Measurements from ENCODE around the gene MMP14. TPM values are rescaled to one million over a fixed set of nuclear protein-coding genes. Genes with fewer than 3 reads are reported as not detected.

The MMP14 gene
- total and polyA plus RNA-seq, 2 of the 13 experiments (the other 11 are each of a cell fraction or from before 2014, with no cell fraction given): 5.2 to 9.8 TPM

GRCh38 chr14:22822016-22822570 lies 14.3 kb upstream of the MMP14 start:
- peak overlapping the region; percentile 60 for H3K4me2 ChIP-seq (ENCODE audit: low read depth, low read length)
- no peak overlapping the region for H3K9ac ChIP-seq (ENCODE audit: insufficient read depth, low read depth, low read length)
- H3K9me3 ChIP-seq (ENCODE audit: low read length): no peaks in the 10 kb centered on the region
- in situ Hi-C loops (cut with HindIII; ENCODE audit: extremely low pct_ligation_motif_present, low pct_unique_long_range_greater_than_20kb) (loop anchor here (5.0 kb wide), 1 partner anchor 80 kb away; no protein-coding TSS in a partner anchor), intact Hi-C loops (cut with micrococcal nuclease; ENCODE audit: unreplicated experiment) (no loop called here)
- H4K20me1 ChIP-seq (ENCODE audit: insufficient read depth, low read length): no peaks in the 10 kb centered on the region
- H3K4me3 ChIP-seq (replicated peaks in 1 of 3; ENCODE audit: insufficient read depth in 1 of 3, low read depth in 2 of 3, low read length in 3 of 3): peak overlapping the region in 1 of 3 experiments; percentile 30; a peak in 1 of 6 replicates
- H3K79me2 ChIP-seq (ENCODE audit: insufficient read depth, low read length): no peaks in the 10 kb centered on the region
- no peaks in the 10 kb centered on the region for H3K36me3 ChIP-seq (replicated peaks in 1 of 2; ENCODE audit: control insufficient read depth in 1 of 2, insufficient read depth in 2 of 2, low read length in 2 of 2)
- no peak for ATAC-seq
- WGBS (ENCODE audit: low lambda C conversion rate): 86% methylated on average over 32 of the region's 32 CpGs
- POLR2A ChIA-PET: interaction anchor here (0.6 to 5.0 kb wide), 22 partner anchors 8 to 263 kb away, joined by 3 to 29 read pairs (median 6); partner anchors contain the start of genes DAD1, HAUS4, MMP14 and OXA1L
- no TSS peak for BruUV-seq (replicated peaks)
- 0 out of 5 replicates have a peak, but pooled peaks cover 0 to 3% of the 10 kb centered on the region in 2 experiments for H3K27me3 ChIP-seq (ENCODE audit: control insufficient read depth in 1 of 2, insufficient read depth in 2 of 2, low read length in 2 of 2)
- H2AFZ ChIP-seq (ENCODE audit: low read length): no peak overlapping the region
- DNase-seq (ENCODE audit: low spot score): no peak
- H3K4me1 ChIP-seq (ENCODE audit: insufficient read depth, low read length): peaks cover 67% of the 10 kb centered on the region
- no peak for FAIRE-seq
- H3K27ac ChIP-seq (ENCODE audit: extremely low read length, insufficient read depth, low read length): no peak overlapping the region
- CTCF ChIA-PET (ENCODE audit: low intra/inter-chr PET ratio, low total read pairs): interaction anchor here (1.0 to 6.1 kb wide), 10 partner anchors 15 to 265 kb away, joined by 3 to 141 read pairs (median 5); no protein-coding TSS in a partner anchor
- TF ChIP-seq U2AF1 (optimal IDR thresholded peaks at IDR 0.05; ENCODE audit: low read depth, low read length): no peak
- TF ChIP-seq ZNF576 (CRISPR knock-in tag; IDR thresholded peaks at IDR 0.05): 0 out of 2 replicates have a peak, but pooled peaks have one; percentile 12
- no peak for TF ChIP-seq ZNF460 (CRISPR knock-in tag; IDR thresholded peaks at IDR 0.05; ENCODE audit: borderline replicate concordance)
- TF ChIP-seq NFYB (CRISPR knock-in tag; IDR thresholded peaks at IDR 0.05): no peak
- no peak for TF ChIP-seq RBAK (CRISPR knock-in tag; IDR thresholded peaks at IDR 0.05)
- no peak for TF ChIP-seq BRD4 (CRISPR knock-in tag; IDR thresholded peaks at IDR 0.05)
- peak; percentile 5; the same call in 1 of the 2 replicates for TF ChIP-seq ARID4A (CRISPR knock-in tag; IDR thresholded peaks at IDR 0.05; ENCODE audit: borderline replicate concordance)
- TF ChIP-seq MLX (CRISPR knock-in tag; IDR thresholded peaks at IDR 0.05): no peak
- no peak for TF ChIP-seq PHF5A (CRISPR knock-in tag; IDR thresholded peaks at IDR 0.05; ENCODE audit: low read depth, unreplicated experiment)
- TF ChIP-seq HIVEP1 (CRISPR knock-in tag; IDR thresholded peaks at IDR 0.05): 0 out of 2 replicates have a peak, but pooled peaks have one; percentile 29
- TF ChIP-seq CREB1 (IDR thresholded peaks at IDR 0.05): no peak
- no peak for TF ChIP-seq CREB1 (CRISPR knock-in tag; IDR thresholded peaks at IDR 0.05)
- 0 out of 2 replicates have a peak, but pooled peaks have one; percentile 53 for TF ChIP-seq ZNF446 (CRISPR knock-in tag; IDR thresholded peaks at IDR 0.05)
